Fibroblast of lung (primary cell): ENCODE data around the gene GRIPAP1. TPM values are rescaled to one million over a fixed set of nuclear protein-coding genes. Genes with fewer than 3 reads are reported as not detected.

ENCODE experiments used
- DNase-seq, 2 donors: peaks; one replicate each; pipeline versions ENCODE4 v3.0.0 to v3.0.0-alpha.2; 2010; ENCODE audit warnings: low read depth in 2 of 2
- H2AFZ ChIP-seq: 2 replicates; pipeline ENCODE4 v1.5.1; 2012; ENCODE audit warnings: low read length, control low read depth, inconsistent platforms
- H3K27ac ChIP-seq: 2 replicates; pipeline ENCODE4 v1.5.1; 2011; ENCODE audit warnings: low read length, control low read depth; ENCODE audit not compliant: insufficient read depth
- H3K27me3 ChIP-seq: 2 replicates; pipeline ENCODE4 v1.5.1; 2011; ENCODE audit warnings: mild to moderate bottlenecking, low read length; ENCODE audit not compliant: control insufficient read depth, insufficient read depth
- H3K36me3 ChIP-seq: 2 replicates; pipeline ENCODE4 v1.5.1; 2011; ENCODE audit warnings: low read length; ENCODE audit not compliant: control insufficient read depth, insufficient read depth
- H3K4me1 ChIP-seq: 2 replicates; pipeline ENCODE4 v1.5.1; 2011; ENCODE audit warnings: low read length; ENCODE audit not compliant: control insufficient read depth, insufficient read depth; ENCODE audit errors: extremely low read depth
- H3K4me2 ChIP-seq: 2 replicates; pipeline ENCODE4 v1.5.1; 2011; ENCODE audit warnings: low read length, control low read depth; ENCODE audit not compliant: insufficient read depth; ENCODE audit errors: extremely low read depth
- H3K4me3 ChIP-seq, 4 experiments: fragments of 200-600 bp in 1 of 4; sonication (generic) in 1 of 4; replicated peaks in 1 of 4; 2 replicates each; pipeline ENCODE4 v1.5.1; 2011 to 2016; ENCODE audit warnings: low read length in 4 of 4, low read depth in 3 of 4, mild to moderate bottlenecking in 3 of 4, control low read depth in 2 of 4, inconsistent platforms in 1 of 4, mixed read lengths in 1 of 4; ENCODE audit not compliant: insufficient read depth in 1 of 4; ENCODE audit errors: control extremely low read depth in 1 of 4
- H3K79me2 ChIP-seq: 2 replicates; pipeline ENCODE4 v1.5.1; 2012; ENCODE audit warnings: mild to moderate bottlenecking, low read length, inconsistent platforms; ENCODE audit not compliant: control insufficient read depth, insufficient read depth
- H3K9ac ChIP-seq: 2 replicates; pipeline ENCODE4 v1.5.1; 2011; ENCODE audit warnings: mild to moderate bottlenecking, low read length, control low read depth; ENCODE audit not compliant: insufficient read depth
- H3K9me3 ChIP-seq: 2 replicates; pipeline ENCODE4 v1.5.1; 2012; ENCODE audit warnings: low read depth, low read length; ENCODE audit not compliant: control insufficient read depth, insufficient read depth
- H4K20me1 ChIP-seq: 2 replicates; pipeline ENCODE4 v1.5.1; 2011; ENCODE audit warnings: low read length; ENCODE audit not compliant: control insufficient read depth, insufficient read depth; ENCODE audit errors: extremely low read depth
- CTCF ChIP-seq, 2 donors: IDR thresholded peaks in 1 of 2; conservative IDR thresholded peaks in 1 of 2; 1 replicate in 1 of 2; 2 replicates in 1 of 2; pipeline ENCODE4 v1.5.1; 2011 to 2012; ENCODE audit warnings: low read length in 2 of 2, control low read depth in 1 of 2, inconsistent platforms in 1 of 2, low read depth in 1 of 2, mild to moderate bottlenecking in 1 of 2
- EZH2 ChIP-seq: IDR thresholded peaks from 2 replicates; pipeline ENCODE4 v1.5.1; 2012; ENCODE audit warnings: low read length, control low read depth, mild to moderate bottlenecking; ENCODE audit errors: missing control alignments
- polyA plus RNA-seq, 2 donors: library from polyadenylated mRNA; depleted of rRNA in 1 of 2; stranded (reverse) in 1 of 2; unstranded in 1 of 2; fragments of >200 nt; gene quantifications; 2 replicates each; pipeline ENCODE4 v1.2.1, GENCODE V29; 2011 to 2012; ENCODE audit warnings: missing spikeins in 1 of 2
- total RNA-seq: library from RNA; depleted of rRNA; stranded (reverse); fragments of >200 nt; gene quantifications from 2 replicates; pipeline ENCODE4 v1.2.1, GENCODE V29; 2014

The GRIPAP1 gene
- total and polyA plus RNA-seq, 2 donors (not counting 1 experiment from before 2014, with no cell fraction given), result 18.5 to 26.4 TPM

GRCh38 chrX:48956728-48957414 is 45.2 kb downstream of the GRIPAP1 start:
- Histone ChIP-seq H3K4me3 (peak overlapping the region; percentile 52 to 78 (median 71)), H3K9ac (peak overlapping the region; percentile 85), H3K27ac (peak overlapping the region; percentile 69), H2AFZ (no peak overlapping the region), H3K4me2 (peak overlapping the region; percentile 80), H3K4me1 (peaks cover 5% of the 10 kb centered on the region), H3K36me3 (no peaks in the 10 kb centered on the region), H3K79me2 (peaks cover 37% of the 10 kb centered on the region), H3K27me3 (no peaks in the 10 kb centered on the region), H4K20me1 (no peaks in the 10 kb centered on the region), H3K9me3 (no peaks in the 10 kb centered on the region)
- no peak for DNase-seq
- TF ChIP-seq CTCF (conservative IDR thresholded peaks at IDR 0.05 in 1 of 2, IDR thresholded peaks at IDR 0.05 in 1 of 2; ENCODE audit: low read depth in 1 of 2, low read length in 2 of 2), result no peak
- no peak for TF ChIP-seq EZH2

DNA sequence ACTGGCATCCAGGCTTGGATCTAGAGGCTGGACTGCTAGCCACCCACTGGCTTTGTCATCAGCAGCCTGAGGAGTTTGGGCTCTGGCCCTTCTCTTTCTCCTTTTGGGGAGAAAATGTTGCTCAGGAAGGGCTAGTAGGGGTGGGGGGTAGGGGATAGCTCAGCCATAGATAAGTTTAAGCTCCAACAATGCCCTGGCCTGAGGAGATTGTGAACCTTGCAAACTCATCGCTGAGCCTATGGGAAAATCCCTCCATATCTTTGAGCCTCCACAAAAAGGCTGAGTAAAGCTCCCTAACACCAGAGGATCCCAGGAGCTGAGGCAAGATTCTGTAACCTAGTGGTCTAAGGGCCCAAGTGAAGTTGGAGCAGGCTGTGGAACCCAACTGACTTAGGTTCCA is 53.5 kb downstream of the GRIPAP1 start:
- Histone ChIP-seq H3K27ac (no peak overlapping the region), H3K4me1 (no peaks in the 10 kb centered on the region), H3K27me3 (no peaks in the 10 kb centered on the region), H3K79me2 (peaks cover 22% of the 10 kb centered on the region), H3K36me3 (no peaks in the 10 kb centered on the region), H3K4me3 (no peak overlapping the region), H3K9me3 (no peaks in the 10 kb centered on the region), H3K9ac (no peak overlapping the region), H4K20me1 (no peaks in the 10 kb centered on the region), H2AFZ (no peak overlapping the region), H3K4me2 (no peak overlapping the region)
- no peak for DNase-seq
- TF ChIP-seq CTCF (conservative IDR thresholded peaks at IDR 0.05 in 1 of 2, IDR thresholded peaks at IDR 0.05 in 1 of 2; ENCODE audit: low read depth in 1 of 2, low read length in 2 of 2), result no peak
- TF ChIP-seq EZH2, result no peak

DNA sequence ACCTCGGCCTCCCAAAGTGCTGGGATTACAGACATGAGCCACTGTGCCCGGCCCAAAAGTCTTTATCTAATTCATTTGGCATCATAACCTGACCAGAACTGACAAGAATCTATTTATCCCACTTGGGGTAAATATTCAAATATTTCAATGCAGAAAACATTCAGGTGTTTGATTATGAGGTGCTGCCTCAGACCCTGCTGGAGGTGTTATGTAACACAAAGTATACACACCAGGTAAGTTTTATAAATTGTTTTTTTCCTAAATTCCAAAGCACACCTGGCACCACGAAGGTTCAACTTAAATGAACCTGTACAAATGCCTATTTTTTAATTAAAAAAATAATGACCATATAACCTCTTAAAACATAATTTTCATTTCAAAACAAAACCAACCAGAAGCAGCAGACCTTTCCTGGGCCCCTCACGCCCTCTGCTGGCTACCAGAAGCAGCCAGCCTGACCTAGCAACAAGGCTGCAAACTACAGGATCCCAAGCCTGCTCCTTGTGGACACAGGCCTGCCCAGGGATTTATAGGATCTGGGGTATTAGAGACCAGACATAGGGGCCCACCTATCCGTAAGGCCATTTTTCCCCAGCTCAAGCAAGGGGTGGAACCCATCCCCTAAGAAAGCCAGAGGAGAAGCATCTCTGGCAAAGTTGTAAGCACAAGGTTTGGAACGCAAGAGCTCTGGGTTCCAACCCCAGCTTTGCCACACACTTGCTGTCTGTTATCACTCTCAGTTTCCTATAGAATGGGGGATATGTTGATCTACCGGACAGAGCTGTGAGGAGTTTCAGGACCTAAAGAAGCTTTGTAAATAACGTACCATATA is 56.3 kb downstream of the GRIPAP1 start:
- Histone ChIP-seq H3K4me1 (no peaks in the 10 kb centered on the region), H3K9ac (no peak overlapping the region), H3K4me2 (no peak overlapping the region), H3K79me2 (peaks cover 8% of the 10 kb centered on the region), H3K9me3 (no peaks in the 10 kb centered on the region), H2AFZ (no peak overlapping the region), H4K20me1 (no peaks in the 10 kb centered on the region), H3K27ac (no peak overlapping the region), H3K4me3 (no peak overlapping the region), H3K27me3 (no peaks in the 10 kb centered on the region), H3K36me3 (no peaks in the 10 kb centered on the region)
- TF ChIP-seq CTCF (conservative IDR thresholded peaks at IDR 0.05 in 1 of 2, IDR thresholded peaks at IDR 0.05 in 1 of 2; ENCODE audit: low read depth in 1 of 2, low read length in 2 of 2) (peak; percentile 54 to 78), EZH2 (no peak)
- DNase-seq, result peak; percentile 29 to 50
